Liver (tissue), 3 donors: ENCODE results near the gene VAV3.

Experiments used
- FOXA1 ChIP-seq: IDR thresholded peaks from 2 replicates; pipeline ENCODE4 v1.6.1; 2016; ENCODE audit warnings: antibody characterized with exemption
- RAD21 ChIP-seq, 2 donors: IDR thresholded peaks; 2 replicates each; pipeline ENCODE4 v1.6.1; 2016; ENCODE audit warnings: antibody characterized with exemption in 2 of 2, mild to moderate bottlenecking in 2 of 2
- TAF1 ChIP-seq: conservative IDR thresholded peaks from 2 replicates; pipeline ENCODE4 v1.6.1; 2016; ENCODE audit warnings: antibody characterized with exemption, mild to moderate bottlenecking
- TF ChIP-seq, protein P1 (sequence below): fragments of 150-350 bp; IDR thresholded peaks from 2 replicates; pipeline ENCODE4 v1.5.1; 2017; ENCODE audit warnings: improper control_type of control experiment, low read depth, low read length; ENCODE audit not compliant: missing input control
- TF ChIP-seq, protein P2 (sequence below): IDR thresholded peaks from 2 replicates; pipeline ENCODE4 v1.6.1; 2016; ENCODE audit warnings: antibody characterized with exemption, mild to moderate bottlenecking
- donor health status: healthy.
- donor health status: healthy.

DNA sequence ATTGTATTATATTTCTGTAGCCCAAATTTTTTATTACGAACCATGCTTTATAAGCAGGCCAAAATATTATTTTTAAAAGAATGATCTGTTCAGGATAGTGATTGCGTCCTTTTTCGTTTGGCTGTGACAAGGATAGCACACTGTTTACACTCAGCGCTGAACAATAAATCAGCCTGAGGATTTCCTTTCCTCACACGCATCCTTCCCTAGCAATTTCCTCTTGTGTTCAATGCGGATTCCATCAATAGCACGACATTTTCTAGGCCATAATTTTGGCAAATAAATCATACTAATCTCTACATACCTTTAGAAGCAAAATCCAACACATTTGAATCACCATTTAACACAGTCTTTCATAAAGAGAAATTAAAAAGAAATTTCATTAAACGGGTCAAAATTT lies 1.6 kb upstream of the VAV3 start:
- TF ChIP-seq, protein P1, sequence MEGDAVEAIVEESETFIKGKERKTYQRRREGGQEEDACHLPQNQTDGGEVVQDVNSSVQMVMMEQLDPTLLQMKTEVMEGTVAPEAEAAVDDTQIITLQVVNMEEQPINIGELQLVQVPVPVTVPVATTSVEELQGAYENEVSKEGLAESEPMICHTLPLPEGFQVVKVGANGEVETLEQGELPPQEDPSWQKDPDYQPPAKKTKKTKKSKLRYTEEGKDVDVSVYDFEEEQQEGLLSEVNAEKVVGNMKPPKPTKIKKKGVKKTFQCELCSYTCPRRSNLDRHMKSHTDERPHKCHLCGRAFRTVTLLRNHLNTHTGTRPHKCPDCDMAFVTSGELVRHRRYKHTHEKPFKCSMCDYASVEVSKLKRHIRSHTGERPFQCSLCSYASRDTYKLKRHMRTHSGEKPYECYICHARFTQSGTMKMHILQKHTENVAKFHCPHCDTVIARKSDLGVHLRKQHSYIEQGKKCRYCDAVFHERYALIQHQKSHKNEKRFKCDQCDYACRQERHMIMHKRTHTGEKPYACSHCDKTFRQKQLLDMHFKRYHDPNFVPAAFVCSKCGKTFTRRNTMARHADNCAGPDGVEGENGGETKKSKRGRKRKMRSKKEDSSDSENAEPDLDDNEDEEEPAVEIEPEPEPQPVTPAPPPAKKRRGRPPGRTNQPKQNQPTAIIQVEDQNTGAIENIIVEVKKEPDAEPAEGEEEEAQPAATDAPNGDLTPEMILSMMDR: no peak
- no peak for TF ChIP-seq RAD21 (IDR thresholded peaks at IDR 0.05)
- TF ChIP-seq TAF1: no peak
- no peak for TF ChIP-seq FOXA1
- TF ChIP-seq, protein P2, sequence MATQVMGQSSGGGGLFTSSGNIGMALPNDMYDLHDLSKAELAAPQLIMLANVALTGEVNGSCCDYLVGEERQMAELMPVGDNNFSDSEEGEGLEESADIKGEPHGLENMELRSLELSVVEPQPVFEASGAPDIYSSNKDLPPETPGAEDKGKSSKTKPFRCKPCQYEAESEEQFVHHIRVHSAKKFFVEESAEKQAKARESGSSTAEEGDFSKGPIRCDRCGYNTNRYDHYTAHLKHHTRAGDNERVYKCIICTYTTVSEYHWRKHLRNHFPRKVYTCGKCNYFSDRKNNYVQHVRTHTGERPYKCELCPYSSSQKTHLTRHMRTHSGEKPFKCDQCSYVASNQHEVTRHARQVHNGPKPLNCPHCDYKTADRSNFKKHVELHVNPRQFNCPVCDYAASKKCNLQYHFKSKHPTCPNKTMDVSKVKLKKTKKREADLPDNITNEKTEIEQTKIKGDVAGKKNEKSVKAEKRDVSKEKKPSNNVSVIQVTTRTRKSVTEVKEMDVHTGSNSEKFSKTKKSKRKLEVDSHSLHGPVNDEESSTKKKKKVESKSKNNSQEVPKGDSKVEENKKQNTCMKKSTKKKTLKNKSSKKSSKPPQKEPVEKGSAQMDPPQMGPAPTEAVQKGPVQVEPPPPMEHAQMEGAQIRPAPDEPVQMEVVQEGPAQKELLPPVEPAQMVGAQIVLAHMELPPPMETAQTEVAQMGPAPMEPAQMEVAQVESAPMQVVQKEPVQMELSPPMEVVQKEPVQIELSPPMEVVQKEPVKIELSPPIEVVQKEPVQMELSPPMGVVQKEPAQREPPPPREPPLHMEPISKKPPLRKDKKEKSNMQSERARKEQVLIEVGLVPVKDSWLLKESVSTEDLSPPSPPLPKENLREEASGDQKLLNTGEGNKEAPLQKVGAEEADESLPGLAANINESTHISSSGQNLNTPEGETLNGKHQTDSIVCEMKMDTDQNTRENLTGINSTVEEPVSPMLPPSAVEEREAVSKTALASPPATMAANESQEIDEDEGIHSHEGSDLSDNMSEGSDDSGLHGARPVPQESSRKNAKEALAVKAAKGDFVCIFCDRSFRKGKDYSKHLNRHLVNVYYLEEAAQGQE: no peak
